DMS53 treated with DMSO at 0.1 percent for 48 hours (cell line): Measurements from ENCODE around the gene PRKCE.

ENCODE experiments used
- DNase-seq: peaks from one replicate; lab custom pipeline; 2025; ENCODE audit not compliant: unreplicated experiment; lab: John Stamatoyannopoulos, UW

The PRKCE gene

DNA sequence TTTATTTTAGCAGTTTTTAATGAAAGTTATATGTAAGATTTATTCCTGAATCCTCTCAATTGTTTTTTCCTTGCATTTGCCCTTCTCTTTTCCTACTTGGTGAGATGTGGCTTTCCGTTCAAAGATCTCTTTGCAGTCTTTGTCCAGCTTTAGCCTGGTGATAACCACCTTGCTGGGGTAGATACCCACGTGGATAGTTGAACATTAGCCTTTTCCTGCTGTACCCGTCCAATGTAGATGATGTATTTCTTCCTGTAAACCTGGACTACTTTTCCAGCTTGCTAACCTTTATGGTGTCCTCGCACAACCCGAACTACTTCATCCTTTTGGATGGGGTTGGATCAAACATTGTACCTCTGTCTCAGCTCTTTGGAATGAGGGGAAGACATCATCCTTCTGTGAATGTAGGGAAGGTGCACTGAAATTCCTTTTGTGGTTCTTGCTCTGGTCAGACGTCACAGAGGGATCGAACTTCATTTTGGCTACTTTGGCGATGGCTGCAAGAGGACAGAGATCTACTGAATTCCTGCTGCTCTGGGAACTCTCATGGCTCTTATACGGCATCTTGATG lies 352.5 kb downstream of the PRKCE start:
- DNase-seq: no peak

DNA sequence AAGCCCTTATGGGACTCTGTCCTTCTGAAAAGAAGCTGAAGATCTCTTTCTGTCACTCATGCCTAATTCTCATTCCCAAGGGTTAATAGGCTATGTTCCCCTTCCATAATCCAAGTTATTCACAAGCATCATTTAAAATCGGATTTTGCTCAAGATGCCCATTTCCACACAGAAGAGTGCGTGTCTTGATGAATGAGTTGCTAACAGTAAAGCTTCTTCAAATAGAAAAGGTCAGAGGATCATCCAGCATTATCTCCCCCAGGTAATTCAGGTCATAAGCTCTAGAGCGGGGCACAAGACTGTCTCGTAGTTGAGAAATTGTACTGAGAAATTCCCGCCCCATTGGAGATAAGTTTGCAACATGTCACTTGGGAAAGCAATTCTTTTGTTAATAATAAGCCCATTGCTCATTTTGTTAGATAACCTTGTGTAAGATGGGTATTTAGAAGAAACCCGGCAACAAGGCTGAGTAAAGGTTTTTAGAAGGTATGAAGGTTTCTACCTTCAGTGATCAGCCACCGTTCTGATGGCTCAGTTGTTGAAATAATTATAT lies 355.1 kb downstream of the PRKCE start:
- no peak for DNase-seq

GRCh38 chr2:46007412-46007811 lies 355.9 kb downstream of the PRKCE start:
- no peak for DNase-seq

- DNase-seq: no peak
Measured at GRCh38 chr2:46008091-46008870, 356.8 kb downstream of the PRKCE start.

DNA sequence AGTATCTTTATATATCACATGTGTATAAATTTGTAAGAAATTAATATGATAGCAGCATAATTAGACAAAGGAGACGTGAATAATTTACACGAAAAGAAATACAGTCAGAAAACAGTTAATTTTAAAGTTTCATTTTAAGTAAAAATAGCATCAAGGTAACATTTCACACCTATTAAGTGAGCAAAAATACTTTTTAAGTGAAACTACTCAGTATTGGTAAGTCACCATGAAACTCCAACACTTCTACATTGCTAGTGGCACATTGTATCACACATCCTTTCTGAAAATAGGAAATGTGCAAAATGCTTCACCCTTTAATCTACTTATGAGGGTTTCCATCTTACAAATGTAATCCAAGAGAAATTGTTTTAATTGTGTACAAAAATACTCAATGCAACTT lies 357.8 kb downstream of the PRKCE start:
- no peak for DNase-seq

GRCh38 chr2:46009772-46010171 lies 358.3 kb downstream of the PRKCE start:
- no peak for DNase-seq

- no peak for DNase-seq
Measured at GRCh38 chr2:46010223-46010924, 358.9 kb downstream of the PRKCE start.

GRCh38 chr2:46010925-46011490 lies 359.5 kb downstream of the PRKCE start:
- DNase-seq: peak; percentile 32

GRCh38 chr2:46012618-46013240 lies 361.3 kb downstream of the PRKCE start:
- DNase-seq: no peak

DNA sequence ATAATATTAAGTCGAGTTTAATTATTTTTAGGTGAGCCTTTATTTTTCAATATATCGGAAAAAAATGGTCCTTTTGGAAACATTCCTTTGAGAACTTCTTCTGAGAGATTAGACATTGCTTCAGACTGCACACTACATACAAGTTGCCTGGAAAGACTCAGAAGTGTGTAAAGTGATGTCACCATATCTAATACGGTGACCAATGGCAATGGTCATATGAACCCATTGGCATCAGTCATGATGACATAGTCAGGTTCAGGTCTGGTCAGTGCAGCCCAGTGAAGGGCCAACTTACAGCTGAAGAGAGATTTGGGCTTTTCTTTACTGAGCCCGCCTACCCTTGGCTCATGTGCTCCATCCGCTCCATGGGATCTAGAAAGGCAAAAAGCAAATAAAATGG lies 362.3 kb downstream of the PRKCE start:
- no peak for DNase-seq

GRCh38 chr2:46014911-46015654 lies 363.6 kb downstream of the PRKCE start:
- DNase-seq: no peak

- no peak for DNase-seq
Measured at GRCh38 chr2:46015671-46016070, 364.2 kb downstream of the PRKCE start.

DNA sequence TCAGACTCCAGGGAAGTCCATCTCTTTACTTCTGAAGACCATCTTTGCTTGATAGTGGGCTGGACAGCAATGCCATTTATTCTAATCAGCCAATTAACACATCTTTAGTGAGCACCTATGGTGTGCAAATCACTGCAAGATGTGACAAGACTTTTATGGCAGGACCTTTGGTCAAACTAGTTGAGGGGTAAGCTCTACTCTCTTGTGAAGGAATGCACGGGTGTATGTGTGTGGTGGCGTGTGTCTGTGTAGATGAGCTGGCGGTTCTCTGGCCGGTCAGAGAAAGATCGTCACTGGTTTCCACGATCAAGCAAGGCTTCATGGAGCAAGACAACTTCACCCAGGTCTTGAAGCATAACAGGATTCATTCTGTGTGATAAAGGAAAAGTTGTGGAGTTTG lies 364.6 kb downstream of the PRKCE start:
- no peak for DNase-seq

- no peak for DNase-seq
Measured at GRCh38 chr2:46018773-46019591, 367.5 kb downstream of the PRKCE start.

DNA sequence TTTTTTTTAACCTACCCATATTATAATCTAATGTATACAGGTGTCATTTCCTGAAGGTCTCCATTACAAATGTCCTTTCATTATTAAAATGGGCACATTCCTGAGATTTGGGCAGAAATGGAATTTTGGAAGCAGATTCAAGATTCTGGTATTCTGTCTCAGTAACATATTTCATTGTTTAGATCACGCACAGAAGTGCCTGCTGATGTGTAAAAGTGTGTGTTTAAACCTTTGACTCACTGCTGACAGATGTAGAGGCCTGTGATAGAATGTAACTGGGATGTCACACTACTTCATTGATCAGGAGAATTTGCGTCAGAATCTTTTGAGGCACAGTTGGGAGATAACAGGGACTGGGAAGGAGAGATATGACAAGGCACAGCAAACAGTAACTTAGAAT lies 368.9 kb downstream of the PRKCE start:
- DNase-seq: no peak

DNA sequence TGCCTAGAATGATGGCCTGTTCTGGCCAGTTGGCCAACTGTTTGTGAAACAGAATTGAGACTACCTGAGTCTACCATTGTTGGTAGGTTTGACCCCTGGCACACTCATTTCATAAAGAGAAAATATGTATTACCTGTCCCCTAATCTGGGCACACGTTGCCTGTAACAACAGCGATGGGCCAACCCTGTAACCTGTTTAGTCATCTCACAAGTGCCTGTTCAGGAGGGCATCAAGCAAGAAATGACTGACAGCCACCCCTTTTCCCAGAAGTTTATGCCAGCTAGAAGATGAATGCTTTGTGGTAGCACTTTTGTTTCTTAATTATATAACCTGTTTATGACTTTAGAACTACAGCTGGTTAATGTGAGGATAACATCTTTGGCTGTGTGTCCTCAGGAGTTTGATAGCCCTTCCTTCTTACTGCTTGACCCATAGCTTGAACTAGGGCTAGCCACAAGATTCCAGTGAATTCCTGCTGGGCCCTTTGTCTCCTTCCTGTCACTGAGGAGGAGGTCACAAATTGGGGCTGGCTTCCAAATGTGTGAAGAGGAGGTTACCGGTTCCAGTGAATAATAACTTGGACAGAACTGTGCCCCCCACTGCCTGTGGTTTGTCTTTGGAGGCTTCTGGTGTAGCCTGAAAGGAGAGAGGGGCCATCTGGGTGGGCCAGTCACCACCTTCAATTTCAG lies 371.8 kb downstream of the PRKCE start:
- DNase-seq: no peak

GRCh38 chr2:46024146-46024779 lies 372.8 kb downstream of the PRKCE start:
- no peak for DNase-seq

GRCh38 chr2:46025081-46025480 lies 373.6 kb downstream of the PRKCE start:
- no peak for DNase-seq

- no peak for DNase-seq
Measured at GRCh38 chr2:46025676-46026075, 374.2 kb downstream of the PRKCE start.
